22Rv1 (cell line): ENCODE results near the gene NUDC.

Experiments used
- CTCF ChIP-seq: fragments of 450-650 bp; IDR thresholded peaks from 2 replicates; pipeline ENCODE4 v1.5.1; 2017; ENCODE audit warnings: mild to moderate bottlenecking
- ZFX ChIP-seq: fragments of 450-650 bp; IDR thresholded peaks from 2 replicates; pipeline ENCODE4 v1.6.1; 2017; ENCODE audit warnings: antibody characterized with exemption, borderline replicate concordance

- TF ChIP-seq CTCF (no peak), ZFX (no peak)
Measured at GRCh38 chr1:26923711-26924110, 2.2 kb downstream of the NUDC start.
